Measurements from ENCODE around the gene CSNK2B. TPM values are rescaled to one million over a fixed set of nuclear protein-coding genes. Genes with fewer than 3 reads are reported as not detected.

The CSNK2B gene
- total and polyA plus RNA-seq, 10 of the 15 experiments (the other 5 are each of a cell fraction or from before 2014, with no cell fraction given), result 56.3 to 405 (median 286) TPM

GRCh38 chr6:31664790-31665500 lies 935 bp upstream of the CSNK2B start, which contains the start of gene GPANK1 (continued):
- 0 out of 2 replicates have a peak, but pooled peaks have one; percentile 27 for TF ChIP-seq ZNF687 (IDR thresholded peaks at IDR 0.05)
- TF ChIP-seq NFYA (IDR thresholded peaks at IDR 0.05; ENCODE audit: borderline replicate concordance, low read depth, low read length), result no peak
- no peak for TF ChIP-seq YBX1 (IDR thresholded peaks at IDR 0.05)
- TF ChIP-seq ZNF622 (IDR thresholded peaks at IDR 0.05), result no peak
- TF ChIP-seq HSF1 (IDR thresholded peaks at IDR 0.05; ENCODE audit: low read depth, low read length), result no peak
- TF ChIP-seq NR2F1 (conservative IDR thresholded peaks at IDR 0.05), result no peak
- no peak; the same call in 1 of the 2 replicates for TF ChIP-seq GABPA (IDR thresholded peaks at IDR 0.05; ENCODE audit: low read depth)
- TF ChIP-seq TAF1 (IDR thresholded peaks at IDR 0.05; ENCODE audit: borderline replicate concordance, low read depth, low read length), result peak; percentile 72
- TF ChIP-seq POLR2AphosphoS2 (IDR thresholded peaks at IDR 0.05; ENCODE audit: low read depth, low read length), result no peak; the same call in 1 of the 2 replicates
- TF ChIP-seq ZNF207 (IDR thresholded peaks at IDR 0.05; ENCODE audit: borderline replicate concordance), result 0 out of 2 replicates have a peak, but pooled peaks have one; percentile 46
- TF ChIP-seq ZBTB11 (CRISPR knock-in tag; IDR thresholded peaks at IDR 0.05), result no peak
- TF ChIP-seq IKZF1 (conservative IDR thresholded peaks at IDR 0.05), result peak; percentile 70
- TF ChIP-seq SPI1 (IDR thresholded peaks at IDR 0.05; ENCODE audit: borderline replicate concordance, insufficient read depth, low read depth, low read length), result peak; percentile 75; the same call in 1 of the 2 replicates
- peak; percentile 70; the same call in 1 of the 2 replicates for TF ChIP-seq MAX (IDR thresholded peaks at IDR 0.05; ENCODE audit: low read depth, low read length)
- TF ChIP-seq NRF1 (conservative IDR thresholded peaks at IDR 0.05; ENCODE audit: low read depth, low read length), result peak; percentile 72
- TF ChIP-seq EGR1 (IDR thresholded peaks at IDR 0.05; ENCODE audit: borderline replicate concordance in 1 of 2, low read depth in 2 of 2, low read length in 2 of 2), result peak in 1 of 2 experiments; percentile 44; a peak in 1 of 3 replicates
- peak; percentile 75; the same call in 1 of the 2 replicates for TF ChIP-seq PML (IDR thresholded peaks at IDR 0.05; ENCODE audit: low read length)
- TF ChIP-seq FOXM1 (IDR thresholded peaks at IDR 0.05; ENCODE audit: low read depth, low read length), result 0 out of 2 replicates have a peak, but pooled peaks have one; percentile 50
- peak; percentile 58; the same call in 1 of the 2 replicates for TF ChIP-seq MXI1 (IDR thresholded peaks at IDR 0.05; ENCODE audit: low read depth, low read length)
- no peak for TF ChIP-seq KAT2A (conservative IDR thresholded peaks at IDR 0.05; ENCODE audit: control insufficient read depth, low read depth, low read length)
- peak; percentile 65; the same call in 1 of the 2 replicates for TF ChIP-seq SIN3A (IDR thresholded peaks at IDR 0.05; ENCODE audit: low read depth, low read length)
